GM23338 (cell line): ENCODE data around the gene CACNB2. TPM values are rescaled to one million over a fixed set of nuclear protein-coding genes. Genes with fewer than 3 reads are reported as not detected.

Source experiments
- ATAC-seq: fragments of 200-7000 bp; cut with Tn5 transposase; 3 replicates; pipeline ENCODE4 v1.9.1; 2020
- DNase-seq: peaks from one replicate; pipeline ENCODE4 v3.0.0-alpha.2; 2015; ENCODE audit warnings: low spot score
- H2AFZ ChIP-seq: fragments of 200-600 bp; sonication (generic); 2 replicates; pipeline ENCODE4 v1.8.0; 2016; ENCODE audit warnings: antibody characterized with exemption, mild to moderate bottlenecking, moderate library complexity
- H3F3A ChIP-seq: fragments of 200-600 bp; sonication (generic); replicated peaks from 2 replicates; pipeline ENCODE4 v1.8.0; 2017; ENCODE audit warnings: antibody characterized with exemption, mixed run types, low read depth
- H3K27ac ChIP-seq: fragments of 200-600 bp; sonication (generic); 2 replicates; pipeline ENCODE4 v1.6.1; 2016; ENCODE audit warnings: low read depth
- H3K27me3 ChIP-seq: fragments of 200-600 bp; sonication (generic); 2 replicates; pipeline ENCODE4 v1.8.0; 2016; ENCODE audit warnings: mild to moderate bottlenecking, mixed run types, moderate library complexity; ENCODE audit not compliant: insufficient read depth
- H3K36me3 ChIP-seq: fragments of 200-600 bp; sonication (generic); 2 replicates; pipeline ENCODE4 v1.8.0; 2016; ENCODE audit warnings: mild to moderate bottlenecking; ENCODE audit not compliant: insufficient read depth
- H3K4me1 ChIP-seq: fragments of 200-600 bp; sonication (generic); 2 replicates; pipeline ENCODE4 v1.8.0; 2016; ENCODE audit warnings: mild to moderate bottlenecking, moderate library complexity; ENCODE audit not compliant: insufficient read depth
- H3K4me2 ChIP-seq: fragments of 200-600 bp; sonication (generic); 2 replicates; pipeline ENCODE4 v1.7.1; 2017; ENCODE audit warnings: mixed run types
- H3K4me3 ChIP-seq: fragments of 200-600 bp; sonication (generic); 2 replicates; pipeline ENCODE4 v1.6.1; 2016; ENCODE audit warnings: mixed run types
- H3K79me2 ChIP-seq: fragments of 200-600 bp; sonication (generic); replicated peaks from 2 replicates; pipeline ENCODE4 v1.8.0; 2017; ENCODE audit warnings: mild to moderate bottlenecking; ENCODE audit not compliant: insufficient read depth
- H3K9me2 ChIP-seq: fragments of 200-600 bp; sonication (generic); 2 replicates; pipeline ENCODE4 v1.8.0; 2017; ENCODE audit not compliant: insufficient read depth
- H4K20me1 ChIP-seq: fragments of 200-600 bp; sonication (generic); replicated peaks from 2 replicates; pipeline ENCODE4 v1.8.0; 2017; ENCODE audit warnings: mild to moderate bottlenecking; ENCODE audit not compliant: insufficient read depth
- H3K27ac Mint-ChIP-seq: 2 replicates; pipeline ENCODE4 v1.8.0; 2020; ENCODE audit warnings: inconsistent platforms, mild to moderate bottlenecking, moderate library complexity, mixed read lengths
- H3K27me3 Mint-ChIP-seq: 3 replicates; pipeline ENCODE4 v1.8.0; 2022; ENCODE audit warnings: low read depth, mild to moderate bottlenecking, moderate library complexity, mixed read lengths, inconsistent platforms; ENCODE audit not compliant: insufficient read depth, poor library complexity
- H3K36me3 Mint-ChIP-seq: 3 replicates; pipeline ENCODE4 v1.8.0; 2021; ENCODE audit warnings: low read depth, mild to moderate bottlenecking, inconsistent platforms, moderate library complexity, mixed read lengths
- H3K4me1 Mint-ChIP-seq: 3 replicates; pipeline ENCODE4 v1.8.0; 2020; ENCODE audit warnings: mild to moderate bottlenecking, inconsistent platforms, mixed read lengths
- H3K4me3 Mint-ChIP-seq: 3 replicates; pipeline ENCODE4 v1.8.0; 2021; ENCODE audit warnings: moderate library complexity, mild to moderate bottlenecking, inconsistent platforms, mixed read lengths
- H3K9me3 Mint-ChIP-seq: 3 replicates; pipeline ENCODE4 v1.8.0; 2020; ENCODE audit warnings: moderate library complexity, mild to moderate bottlenecking, inconsistent platforms, mixed read lengths
- CREB1 ChIP-seq: fragments of 250-450 bp; sonication (Bioruptor Pico); IDR thresholded peaks from 2 replicates; pipeline ENCODE4 v1.5.0; 2020; ENCODE audit warnings: low read depth, mild to moderate bottlenecking, moderate library complexity
- EZH2 ChIP-seq: fragments of 200-600 bp; sonication (generic); IDR thresholded peaks from one replicate; pipeline ENCODE4 v1.8.0; 2017; ENCODE audit warnings: antibody characterized with exemption, mild to moderate bottlenecking, low read depth; ENCODE audit not compliant: unreplicated experiment
- EZH2phosphoT487 ChIP-seq: fragments of 200-600 bp; sonication (generic); IDR thresholded peaks from one replicate; pipeline ENCODE4 v1.8.1; 2018; ENCODE audit warnings: antibody characterized with exemption; ENCODE audit not compliant: unreplicated experiment
- JUNB ChIP-seq: IDR thresholded peaks from one replicate; pipeline ENCODE4 v1.6.1; 2016; ENCODE audit warnings: antibody characterized with exemption; ENCODE audit not compliant: unreplicated experiment
- NANOG ChIP-seq: IDR thresholded peaks from 2 replicates; pipeline ENCODE4 v1.6.1; 2016; ENCODE audit warnings: antibody characterized with exemption, borderline replicate concordance
- POLR2AphosphoS5 ChIP-seq: IDR thresholded peaks from 2 replicates; pipeline ENCODE4 v1.6.1; 2016; ENCODE audit warnings: antibody characterized with exemption, low read depth
- STAT1 ChIP-seq: IDR thresholded peaks from one replicate; pipeline ENCODE4 v1.6.1; 2016; ENCODE audit warnings: antibody characterized with exemption; ENCODE audit not compliant: unreplicated experiment
- ZNF114 ChIP-seq: fragments of 250-450 bp; sonication (Bioruptor Pico); IDR thresholded peaks from 2 replicates; pipeline ENCODE4 v1.5.0; 2020; ENCODE audit warnings: mild to moderate bottlenecking, moderate library complexity
- ZNF331 ChIP-seq: fragments of 250-450 bp; sonication (Bioruptor Pico); IDR thresholded peaks from 2 replicates; pipeline ENCODE4 v1.5.0; 2020; ENCODE audit warnings: low read depth, mild to moderate bottlenecking, moderate library complexity
- polyA plus RNA-seq: library from polyadenylated mRNA; unstranded; fragments of >200 nt; fragmentation: Nextera tagmentation; extraction: Ambion mirVana; gene quantifications from 2 replicates; pipeline ENCODE4 v1.2.1, GENCODE V29; 2016
- total RNA-seq: library from RNA; depleted of rRNA; stranded (reverse); fragments of >200 nt; shearing (Covaris generic); gene quantifications from 2 replicates; pipeline ENCODE4 v1.2.3, GENCODE V29; 2014
- TF ChIP-seq, protein P1 (sequence below), 2 experiments: fragments of 200-600 bp in 1 of 2; sonication (generic) in 1 of 2; conservative IDR thresholded peaks; 2 replicates each; pipeline versions ENCODE4 v1.5.1 to v1.6.1; 2016 to 2017; ENCODE audit warnings: antibody characterized with exemption in 2 of 2, low read depth in 2 of 2, mild to moderate bottlenecking in 2 of 2, moderate library complexity in 1 of 2
- TF ChIP-seq, protein P2 (sequence below): IDR thresholded peaks from one replicate; pipeline ENCODE4 v1.6.1; 2018; ENCODE audit warnings: antibody characterized with exemption; ENCODE audit not compliant: unreplicated experiment
- TF ChIP-seq, protein P3 (sequence below): IDR thresholded peaks from 2 replicates; pipeline ENCODE4 v1.6.1; 2016; ENCODE audit warnings: antibody characterized with exemption
- TF ChIP-seq, protein P4 (sequence below): fragments of 250-450 bp; sonication (Bioruptor Pico); IDR thresholded peaks from 2 replicates; pipeline ENCODE4 v1.5.0; 2020; ENCODE audit warnings: mild to moderate bottlenecking, moderate library complexity

CACNB2 gene
- total and polyA plus RNA-seq, 2 experiments from 2014 or later = 5.0 to 5.9 TPM

DNA sequence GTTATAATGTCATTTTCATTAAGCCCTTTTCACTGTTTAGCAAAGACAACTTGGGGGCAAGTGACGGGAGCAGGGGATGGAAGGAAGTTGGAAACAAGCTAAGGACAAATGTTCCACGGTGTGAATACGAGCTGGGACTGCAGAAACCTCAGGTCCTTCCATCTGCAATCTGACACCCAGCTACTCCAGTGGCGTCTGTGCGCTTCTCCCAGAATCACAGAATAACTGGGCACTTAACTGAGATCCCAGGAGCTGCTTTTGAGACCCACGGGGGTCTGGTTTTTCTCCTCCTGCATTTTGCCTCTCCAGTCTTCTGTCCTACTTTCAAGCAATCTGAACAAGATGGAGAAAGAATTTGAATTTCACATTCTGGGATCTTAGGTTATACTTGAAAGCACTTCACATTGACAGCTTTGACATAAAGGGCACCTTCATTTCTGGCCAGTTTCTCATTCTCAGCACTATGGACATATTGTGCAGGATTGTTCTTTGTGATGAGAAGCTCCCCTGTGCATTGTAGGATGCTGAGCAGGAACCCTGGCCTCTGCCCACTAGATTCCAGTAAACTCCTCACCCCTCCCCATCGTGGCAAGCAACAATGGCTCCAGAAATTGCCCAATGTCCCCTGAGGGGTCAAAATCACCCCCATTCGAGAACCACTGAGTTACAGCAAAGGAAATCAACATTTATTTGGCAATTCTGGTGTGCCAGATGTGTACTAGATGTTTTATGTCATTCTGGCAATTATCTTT, 194.1 kb downstream of the CACNB2 start:
- H3K4me1 ChIP-seq = no peaks in the 10 kb centered on the region
- no peak overlapping the region for H3K27ac ChIP-seq
- H4K20me1 ChIP-seq = no peaks in the 10 kb centered on the region
- no peaks in the 10 kb centered on the region for H3K36me3 Mint-ChIP-seq
- no peaks in the 10 kb centered on the region; the same call in 1 of the 2 replicates for H3K9me2 ChIP-seq
- H3K79me2 ChIP-seq = no peaks in the 10 kb centered on the region
- no peak overlapping the region for H3K4me3 ChIP-seq
- TF ChIP-seq, protein P1, sequence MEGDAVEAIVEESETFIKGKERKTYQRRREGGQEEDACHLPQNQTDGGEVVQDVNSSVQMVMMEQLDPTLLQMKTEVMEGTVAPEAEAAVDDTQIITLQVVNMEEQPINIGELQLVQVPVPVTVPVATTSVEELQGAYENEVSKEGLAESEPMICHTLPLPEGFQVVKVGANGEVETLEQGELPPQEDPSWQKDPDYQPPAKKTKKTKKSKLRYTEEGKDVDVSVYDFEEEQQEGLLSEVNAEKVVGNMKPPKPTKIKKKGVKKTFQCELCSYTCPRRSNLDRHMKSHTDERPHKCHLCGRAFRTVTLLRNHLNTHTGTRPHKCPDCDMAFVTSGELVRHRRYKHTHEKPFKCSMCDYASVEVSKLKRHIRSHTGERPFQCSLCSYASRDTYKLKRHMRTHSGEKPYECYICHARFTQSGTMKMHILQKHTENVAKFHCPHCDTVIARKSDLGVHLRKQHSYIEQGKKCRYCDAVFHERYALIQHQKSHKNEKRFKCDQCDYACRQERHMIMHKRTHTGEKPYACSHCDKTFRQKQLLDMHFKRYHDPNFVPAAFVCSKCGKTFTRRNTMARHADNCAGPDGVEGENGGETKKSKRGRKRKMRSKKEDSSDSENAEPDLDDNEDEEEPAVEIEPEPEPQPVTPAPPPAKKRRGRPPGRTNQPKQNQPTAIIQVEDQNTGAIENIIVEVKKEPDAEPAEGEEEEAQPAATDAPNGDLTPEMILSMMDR (conservative IDR thresholded peaks at IDR 0.05; ENCODE audit: low read depth in 2 of 2) = no peak
- TF ChIP-seq, protein P2, sequence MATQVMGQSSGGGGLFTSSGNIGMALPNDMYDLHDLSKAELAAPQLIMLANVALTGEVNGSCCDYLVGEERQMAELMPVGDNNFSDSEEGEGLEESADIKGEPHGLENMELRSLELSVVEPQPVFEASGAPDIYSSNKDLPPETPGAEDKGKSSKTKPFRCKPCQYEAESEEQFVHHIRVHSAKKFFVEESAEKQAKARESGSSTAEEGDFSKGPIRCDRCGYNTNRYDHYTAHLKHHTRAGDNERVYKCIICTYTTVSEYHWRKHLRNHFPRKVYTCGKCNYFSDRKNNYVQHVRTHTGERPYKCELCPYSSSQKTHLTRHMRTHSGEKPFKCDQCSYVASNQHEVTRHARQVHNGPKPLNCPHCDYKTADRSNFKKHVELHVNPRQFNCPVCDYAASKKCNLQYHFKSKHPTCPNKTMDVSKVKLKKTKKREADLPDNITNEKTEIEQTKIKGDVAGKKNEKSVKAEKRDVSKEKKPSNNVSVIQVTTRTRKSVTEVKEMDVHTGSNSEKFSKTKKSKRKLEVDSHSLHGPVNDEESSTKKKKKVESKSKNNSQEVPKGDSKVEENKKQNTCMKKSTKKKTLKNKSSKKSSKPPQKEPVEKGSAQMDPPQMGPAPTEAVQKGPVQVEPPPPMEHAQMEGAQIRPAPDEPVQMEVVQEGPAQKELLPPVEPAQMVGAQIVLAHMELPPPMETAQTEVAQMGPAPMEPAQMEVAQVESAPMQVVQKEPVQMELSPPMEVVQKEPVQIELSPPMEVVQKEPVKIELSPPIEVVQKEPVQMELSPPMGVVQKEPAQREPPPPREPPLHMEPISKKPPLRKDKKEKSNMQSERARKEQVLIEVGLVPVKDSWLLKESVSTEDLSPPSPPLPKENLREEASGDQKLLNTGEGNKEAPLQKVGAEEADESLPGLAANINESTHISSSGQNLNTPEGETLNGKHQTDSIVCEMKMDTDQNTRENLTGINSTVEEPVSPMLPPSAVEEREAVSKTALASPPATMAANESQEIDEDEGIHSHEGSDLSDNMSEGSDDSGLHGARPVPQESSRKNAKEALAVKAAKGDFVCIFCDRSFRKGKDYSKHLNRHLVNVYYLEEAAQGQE = no peak
- TF ChIP-seq NANOG = no peak
- TF ChIP-seq POLR2AphosphoS5 = no peak
- TF ChIP-seq STAT1 = no peak
- no peak for TF ChIP-seq EZH2phosphoT487
- no peak for TF ChIP-seq ZNF331 (CRISPR knock-in tag)
- TF ChIP-seq, protein P3, sequence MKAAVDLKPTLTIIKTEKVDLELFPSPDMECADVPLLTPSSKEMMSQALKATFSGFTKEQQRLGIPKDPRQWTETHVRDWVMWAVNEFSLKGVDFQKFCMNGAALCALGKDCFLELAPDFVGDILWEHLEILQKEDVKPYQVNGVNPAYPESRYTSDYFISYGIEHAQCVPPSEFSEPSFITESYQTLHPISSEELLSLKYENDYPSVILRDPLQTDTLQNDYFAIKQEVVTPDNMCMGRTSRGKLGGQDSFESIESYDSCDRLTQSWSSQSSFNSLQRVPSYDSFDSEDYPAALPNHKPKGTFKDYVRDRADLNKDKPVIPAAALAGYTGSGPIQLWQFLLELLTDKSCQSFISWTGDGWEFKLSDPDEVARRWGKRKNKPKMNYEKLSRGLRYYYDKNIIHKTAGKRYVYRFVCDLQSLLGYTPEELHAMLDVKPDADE = no peak
- TF ChIP-seq CREB1 (CRISPR knock-in tag) = no peak
- TF ChIP-seq EZH2 = no peak
- TF ChIP-seq, protein P4, sequence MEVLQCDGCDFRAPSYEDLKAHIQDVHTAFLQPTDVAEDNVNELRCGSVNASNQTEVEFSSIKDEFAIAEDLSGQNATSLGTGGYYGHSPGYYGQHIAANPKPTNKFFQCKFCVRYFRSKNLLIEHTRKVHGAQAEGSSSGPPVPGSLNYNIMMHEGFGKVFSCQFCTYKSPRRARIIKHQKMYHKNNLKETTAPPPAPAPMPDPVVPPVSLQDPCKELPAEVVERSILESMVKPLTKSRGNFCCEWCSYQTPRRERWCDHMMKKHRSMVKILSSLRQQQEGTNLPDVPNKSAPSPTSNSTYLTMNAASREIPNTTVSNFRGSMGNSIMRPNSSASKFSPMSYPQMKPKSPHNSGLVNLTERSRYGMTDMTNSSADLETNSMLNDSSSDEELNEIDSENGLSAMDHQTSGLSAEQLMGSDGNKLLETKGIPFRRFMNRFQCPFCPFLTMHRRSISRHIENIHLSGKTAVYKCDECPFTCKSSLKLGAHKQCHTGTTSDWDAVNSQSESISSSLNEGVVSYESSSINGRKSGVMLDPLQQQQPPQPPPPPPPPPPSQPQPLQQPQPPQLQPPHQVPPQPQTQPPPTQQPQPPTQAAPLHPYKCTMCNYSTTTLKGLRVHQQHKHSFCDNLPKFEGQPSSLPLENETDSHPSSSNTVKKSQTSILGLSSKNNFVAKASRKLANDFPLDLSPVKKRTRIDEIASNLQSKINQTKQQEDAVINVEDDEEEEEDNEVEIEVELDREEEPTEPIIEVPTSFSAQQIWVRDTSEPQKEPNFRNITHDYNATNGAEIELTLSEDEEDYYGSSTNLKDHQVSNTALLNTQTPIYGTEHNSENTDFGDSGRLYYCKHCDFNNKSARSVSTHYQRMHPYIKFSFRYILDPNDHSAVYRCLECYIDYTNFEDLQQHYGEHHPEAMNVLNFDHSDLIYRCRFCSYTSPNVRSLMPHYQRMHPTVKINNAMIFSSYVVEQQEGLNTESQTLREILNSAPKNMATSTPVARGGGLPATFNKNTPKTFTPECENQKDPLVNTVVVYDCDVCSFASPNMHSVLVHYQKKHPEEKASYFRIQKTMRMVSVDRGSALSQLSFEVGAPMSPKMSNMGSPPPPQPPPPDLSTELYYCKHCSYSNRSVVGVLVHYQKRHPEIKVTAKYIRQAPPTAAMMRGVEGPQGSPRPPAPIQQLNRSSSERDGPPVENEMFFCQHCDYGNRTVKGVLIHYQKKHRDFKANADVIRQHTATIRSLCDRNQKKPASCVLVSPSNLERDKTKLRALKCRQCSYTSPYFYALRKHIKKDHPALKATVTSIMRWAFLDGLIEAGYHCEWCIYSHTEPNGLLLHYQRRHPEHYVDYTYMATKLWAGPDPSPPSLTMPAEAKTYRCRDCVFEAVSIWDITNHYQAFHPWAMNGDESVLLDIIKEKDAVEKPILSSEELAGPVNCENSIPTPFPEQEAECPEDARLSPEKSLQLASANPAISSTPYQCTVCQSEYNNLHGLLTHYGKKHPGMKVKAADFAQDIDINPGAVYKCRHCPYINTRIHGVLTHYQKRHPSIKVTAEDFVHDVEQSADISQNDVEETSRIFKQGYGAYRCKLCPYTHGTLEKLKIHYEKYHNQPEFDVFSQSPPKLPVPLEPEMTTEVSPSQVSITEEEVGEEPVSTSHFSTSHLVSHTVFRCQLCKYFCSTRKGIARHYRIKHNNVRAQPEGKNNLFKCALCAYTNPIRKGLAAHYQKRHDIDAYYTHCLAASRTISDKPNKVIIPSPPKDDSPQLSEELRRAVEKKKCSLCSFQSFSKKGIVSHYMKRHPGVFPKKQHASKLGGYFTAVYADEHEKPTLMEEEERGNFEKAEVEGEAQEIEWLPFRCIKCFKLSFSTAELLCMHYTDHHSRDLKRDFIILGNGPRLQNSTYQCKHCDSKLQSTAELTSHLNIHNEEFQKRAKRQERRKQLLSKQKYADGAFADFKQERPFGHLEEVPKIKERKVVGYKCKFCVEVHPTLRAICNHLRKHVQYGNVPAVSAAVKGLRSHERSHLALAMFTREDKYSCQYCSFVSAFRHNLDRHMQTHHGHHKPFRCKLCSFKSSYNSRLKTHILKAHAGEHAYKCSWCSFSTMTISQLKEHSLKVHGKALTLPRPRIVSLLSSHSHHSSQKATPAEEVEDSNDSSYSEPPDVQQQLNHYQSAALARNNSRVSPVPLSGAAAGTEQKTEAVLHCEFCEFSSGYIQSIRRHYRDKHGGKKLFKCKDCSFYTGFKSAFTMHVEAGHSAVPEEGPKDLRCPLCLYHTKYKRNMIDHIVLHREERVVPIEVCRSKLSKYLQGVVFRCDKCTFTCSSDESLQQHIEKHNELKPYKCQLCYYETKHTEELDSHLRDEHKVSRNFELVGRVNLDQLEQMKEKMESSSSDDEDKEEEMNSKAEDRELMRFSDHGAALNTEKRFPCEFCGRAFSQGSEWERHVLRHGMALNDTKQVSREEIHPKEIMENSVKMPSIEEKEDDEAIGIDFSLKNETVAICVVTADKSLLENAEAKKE (CRISPR knock-in tag) = no peak
- no peak for TF ChIP-seq JUNB
- no peak for TF ChIP-seq ZNF114 (CRISPR knock-in tag)
- peak; percentile 44; the same call in 2 of the 3 replicates for ATAC-seq
- peak; percentile 17 for DNase-seq
- H3K36me3 ChIP-seq = no peaks in the 10 kb centered on the region
- H3K4me3 Mint-ChIP-seq = no peak overlapping the region
- H3K4me2 ChIP-seq = no peak overlapping the region
- H2AFZ ChIP-seq = no peak overlapping the region
- no peaks in the 10 kb centered on the region for H3F3A ChIP-seq
- H3K9me3 Mint-ChIP-seq = no peaks in the 10 kb centered on the region
- H3K27me3 ChIP-seq = no peaks in the 10 kb centered on the region
- H3K27me3 Mint-ChIP-seq = no peaks in the 10 kb centered on the region
- H3K27ac Mint-ChIP-seq = no peak overlapping the region
- H3K4me1 Mint-ChIP-seq = 0 out of 3 replicates have a peak, but pooled peaks cover 3% of the 10 kb centered on the region
